GM12892 (cell line): ENCODE data around the gene DCST1.

ENCODE experiments used
- DNase-seq: peaks from one replicate; pipeline ENCODE4 v3.0.0; 2011; ENCODE audit not compliant: insufficient read length
- FAIRE-seq: peaks from 2 replicates; lab custom pipeline; 2011; peaks lifted over from hg19 to GRCh38; lab: Jason Lieb, UNC
- POLR2A ChIP-seq: IDR thresholded peaks from 2 replicates; pipeline ENCODE4 v1.6.1; 2011; ENCODE audit warnings: low read depth, low read length, control low read depth
- POLR2AphosphoS5 ChIP-seq: IDR thresholded peaks from 2 replicates; pipeline ENCODE4 v1.6.1; 2011; ENCODE audit warnings: low read depth, low read length, control low read depth
- TAF1 ChIP-seq: IDR thresholded peaks from 2 replicates; pipeline ENCODE4 v1.6.1; 2011; ENCODE audit warnings: low read depth, mild to moderate bottlenecking, control low read depth, low read length, borderline replicate concordance

The DCST1 gene

GRCh38 chr1:155003766-155004351 is 29.8 kb upstream of the DCST1 start:
- no peak for TF ChIP-seq POLR2A
- TF ChIP-seq TAF1: no peak
- TF ChIP-seq POLR2AphosphoS5: no peak
- peak; percentile 78 for FAIRE-seq
- DNase-seq: no peak

- DNase-seq: no peak
- TF ChIP-seq POLR2AphosphoS5: no peak
- TF ChIP-seq POLR2A: no peak
- no peak for TF ChIP-seq TAF1
- FAIRE-seq: no peak
Observed at GRCh38 chr1:155004352-155005075, 29.1 kb upstream of the DCST1 start.

- DNase-seq (no peak), FAIRE-seq (peak; percentile 17)
- TF ChIP-seq TAF1 (no peak), POLR2A (no peak), POLR2AphosphoS5 (no peak)
Observed at GRCh38 chr1:155005076-155006011, 28.3 kb upstream of the DCST1 start.

GRCh38 chr1:155006601-155007101 is 27.0 kb upstream of the DCST1 start:
- no peak for DNase-seq
- FAIRE-seq: peak; percentile 89
- TF ChIP-seq POLR2A (no peak), POLR2AphosphoS5 (no peak), TAF1 (no peak)

- DNase-seq: no peak
- FAIRE-seq: no peak
- no peak for TF ChIP-seq POLR2AphosphoS5
- no peak for TF ChIP-seq TAF1
- TF ChIP-seq POLR2A: no peak
Observed at GRCh38 chr1:155007251-155007828, 26.3 kb upstream of the DCST1 start.

GRCh38 chr1:155008015-155008941 is 25.3 kb upstream of the DCST1 start:
- no peak for FAIRE-seq
- DNase-seq: no peak
- no peak for TF ChIP-seq POLR2A
- TF ChIP-seq TAF1: no peak
- TF ChIP-seq POLR2AphosphoS5: no peak

- TF ChIP-seq POLR2AphosphoS5 (no peak), POLR2A (no peak), TAF1 (no peak)
- DNase-seq: no peak
- no peak for FAIRE-seq
Observed at GRCh38 chr1:155009221-155009711, 24.4 kb upstream of the DCST1 start.

GRCh38 chr1:155009742-155010141 is 23.9 kb upstream of the DCST1 start:
- no peak for TF ChIP-seq POLR2A
- TF ChIP-seq TAF1: no peak
- no peak for TF ChIP-seq POLR2AphosphoS5
- DNase-seq: no peak
- FAIRE-seq: no peak

- DNase-seq (no peak), FAIRE-seq (no peak)
- TF ChIP-seq POLR2A (no peak), POLR2AphosphoS5 (no peak), TAF1 (no peak)
Observed at GRCh38 chr1:155010211-155010918, 23.3 kb upstream of the DCST1 start.
